Activated T-cell treated with anti-CD3 and anti-CD28 coated beads, Interleukin-2, amount 50 U/mL, for 1 hour (primary cell): ENCODE data around the gene KRT83.
A peak's percentile ranks its signal among the peaks of the same experiment; 100 is the strongest.

Experiments
- DNase-seq: peaks from one replicate; pipeline ENCODE4 v3.0.0-alpha.2; 2020

Gene KRT83

DNA sequence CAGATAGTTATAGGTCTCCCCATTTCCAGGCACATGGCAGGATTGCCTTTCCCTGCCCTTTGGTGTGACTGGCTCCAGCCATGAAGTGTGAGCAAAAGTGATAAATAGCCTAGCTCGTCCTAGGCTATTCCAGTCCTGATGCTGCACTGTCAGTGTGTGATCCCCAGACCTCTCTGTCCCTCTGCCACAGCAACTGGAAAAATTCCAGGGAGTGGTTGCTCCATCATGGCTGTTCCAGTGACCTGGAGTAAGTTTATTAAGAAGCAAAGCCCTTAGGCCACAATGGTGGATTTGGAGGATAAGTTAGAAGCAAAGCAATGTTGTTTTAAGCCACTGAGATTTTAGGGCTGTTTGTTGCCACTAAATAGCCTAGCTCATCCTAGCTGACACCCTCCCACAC is 9.8 kb upstream of the KRT83 start:
- DNase-seq = no peak

DNA sequence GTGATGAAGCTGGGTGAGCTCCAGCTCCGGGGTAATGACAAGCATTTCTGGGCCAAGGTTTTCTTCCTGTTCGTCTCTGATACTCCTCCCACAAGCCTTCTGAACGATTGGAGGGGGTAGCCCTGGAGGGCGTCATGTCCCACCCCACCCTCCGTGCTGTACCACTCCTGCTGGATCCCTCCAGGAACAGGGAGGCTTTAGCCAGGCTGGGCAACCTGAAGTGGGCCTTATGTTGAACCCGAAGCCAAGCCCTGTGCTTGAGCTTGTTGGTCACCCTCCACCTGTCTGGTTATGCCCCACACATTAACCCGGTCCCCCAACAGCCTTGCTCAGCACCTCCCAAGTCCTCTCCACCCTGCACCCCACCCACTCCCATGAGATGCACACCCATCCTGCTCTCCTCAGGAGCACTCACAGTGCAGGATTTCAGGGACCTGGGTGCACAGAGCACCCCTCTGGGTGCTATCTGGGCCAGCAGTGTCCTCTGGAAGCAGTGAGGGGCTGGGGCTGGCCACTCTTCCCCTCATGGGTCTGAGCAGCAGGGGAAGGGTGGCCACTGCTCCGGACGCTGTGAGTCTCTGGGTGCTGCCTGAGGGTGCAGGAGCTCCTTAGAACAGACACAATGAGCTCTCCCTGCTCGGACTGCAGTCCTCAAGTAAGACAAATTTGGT is 6.8 kb upstream of the KRT83 start:
- no peak for DNase-seq

DNA sequence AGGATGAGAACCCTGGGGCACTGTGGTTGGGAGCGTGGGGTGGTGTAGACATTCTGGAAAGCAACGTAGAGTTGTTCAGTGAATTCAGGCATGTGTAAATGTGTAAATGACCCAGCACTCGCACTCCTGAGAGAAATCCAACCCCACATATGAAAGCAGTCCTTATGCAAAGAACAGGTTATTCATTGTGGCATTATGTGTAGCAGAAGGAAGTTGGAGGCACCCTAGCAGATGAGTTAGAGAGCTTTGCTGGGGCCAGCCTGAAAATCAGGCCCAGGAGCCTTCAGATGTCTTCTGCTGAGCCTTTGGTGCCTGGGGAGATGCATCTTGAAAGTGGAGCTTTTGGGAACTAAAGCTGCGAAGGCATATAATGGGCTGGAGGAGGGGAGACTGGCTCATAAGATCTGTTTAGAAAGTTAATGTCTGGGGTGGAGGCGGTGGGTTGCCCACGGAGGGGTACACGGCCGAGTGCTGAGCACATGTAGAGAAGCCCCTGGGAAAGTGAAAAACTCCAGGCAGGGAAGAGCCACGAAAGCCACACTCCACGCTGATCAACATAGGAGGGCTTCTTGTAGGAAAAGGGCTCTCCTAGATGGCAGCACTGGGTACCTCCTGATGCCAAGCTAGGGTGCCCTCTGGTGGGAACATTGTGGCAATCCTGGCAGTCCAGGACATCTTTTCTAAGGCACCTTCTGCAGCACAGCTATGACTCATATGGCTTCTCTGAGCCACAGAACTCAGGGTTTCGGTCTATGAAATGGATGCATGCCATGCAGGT is 6.0 kb upstream of the KRT83 start:
- peak; percentile 71 for DNase-seq

DNA sequence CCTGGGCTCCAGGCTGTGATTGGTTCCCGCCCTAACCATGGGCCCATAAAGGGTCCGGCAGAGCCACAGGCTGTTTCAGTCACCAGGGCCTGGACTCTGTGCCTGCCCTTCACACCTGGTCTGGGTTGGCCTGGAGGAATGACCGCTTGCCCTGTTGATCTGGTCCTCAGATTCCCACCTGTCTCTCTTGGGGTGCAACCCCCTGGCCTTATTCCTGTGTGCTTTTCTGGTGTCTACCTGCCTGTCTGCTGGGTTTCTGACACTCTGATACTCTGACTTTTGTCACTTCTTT is 2.9 kb upstream of the KRT83 start:
- DNase-seq = no peak

DNA sequence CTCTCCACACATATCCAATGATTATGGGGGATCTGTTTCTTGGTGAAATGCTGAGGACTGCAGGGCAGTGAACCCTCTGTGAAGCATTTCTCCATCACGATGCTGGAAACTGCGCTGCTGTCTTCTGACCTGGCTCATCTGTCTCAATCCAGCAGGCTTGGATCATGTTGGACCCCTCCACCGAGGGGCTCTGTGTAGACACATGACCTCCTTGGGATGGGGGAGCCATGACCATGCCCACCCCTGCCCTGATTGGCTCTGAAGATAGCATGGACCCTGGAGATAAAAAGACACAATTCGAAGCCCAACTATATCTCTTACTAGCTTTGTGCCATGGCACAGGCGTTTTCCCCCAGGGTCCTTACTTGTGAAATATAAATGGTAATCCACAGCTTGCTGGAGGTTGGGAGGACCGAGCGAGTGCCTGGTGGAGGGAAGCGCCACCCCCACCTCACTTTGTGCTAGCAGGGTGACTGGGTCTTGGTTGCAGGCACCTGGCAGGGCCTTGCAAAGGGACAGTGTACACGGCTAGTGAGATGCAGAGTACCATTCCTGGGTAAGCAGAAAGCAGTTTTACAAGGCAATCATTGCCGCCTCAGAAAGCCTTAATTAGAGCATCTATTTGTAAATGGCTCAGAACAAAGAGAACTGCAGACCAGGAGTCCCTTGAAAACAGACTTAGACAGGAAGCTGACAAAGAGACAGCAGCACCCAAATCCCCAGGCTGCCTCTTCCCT is 2.4 kb upstream of the KRT83 start:
- no peak for DNase-seq

DNA sequence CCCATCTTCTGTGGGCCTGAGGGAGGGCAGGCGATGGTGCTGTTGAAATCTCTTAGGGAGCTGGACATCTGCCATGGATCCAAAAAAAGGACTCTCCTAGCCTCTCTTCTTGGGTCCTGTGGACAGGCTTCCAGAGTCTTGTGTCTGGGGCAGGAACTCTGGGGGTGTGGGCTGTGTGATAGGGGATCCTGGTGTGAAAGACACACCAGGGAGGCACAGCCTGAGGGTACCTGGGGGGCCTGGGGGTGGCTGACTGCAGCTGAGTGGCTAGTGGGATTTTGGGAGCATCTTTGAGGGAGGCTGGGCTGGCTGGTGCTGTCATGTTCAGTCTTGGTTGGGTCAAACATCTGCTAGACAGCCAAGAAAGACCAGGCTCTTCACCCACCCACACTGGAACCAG is 1.8 kb upstream of the KRT83 start:
- no peak for DNase-seq

DNA sequence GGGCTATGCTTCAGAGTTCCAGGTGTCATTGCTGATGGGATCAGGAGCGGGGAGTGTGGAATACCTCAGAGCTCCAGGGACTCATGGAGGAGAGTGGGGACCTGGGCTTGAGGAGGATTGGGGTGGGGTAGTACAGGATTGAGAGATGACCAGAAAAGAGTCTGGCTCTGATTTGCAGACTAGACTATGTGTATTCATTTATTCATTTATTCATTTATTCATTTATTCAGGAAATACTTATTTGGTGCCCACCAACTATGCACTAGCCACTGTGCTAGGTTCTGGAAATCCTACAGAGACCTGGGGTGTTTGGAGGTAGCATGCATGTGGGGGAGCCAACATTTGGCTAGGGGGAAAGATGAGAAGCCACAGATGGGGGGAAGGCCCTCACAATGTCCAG is 871 bp upstream of the KRT83 start:
- no peak for DNase-seq

DNA sequence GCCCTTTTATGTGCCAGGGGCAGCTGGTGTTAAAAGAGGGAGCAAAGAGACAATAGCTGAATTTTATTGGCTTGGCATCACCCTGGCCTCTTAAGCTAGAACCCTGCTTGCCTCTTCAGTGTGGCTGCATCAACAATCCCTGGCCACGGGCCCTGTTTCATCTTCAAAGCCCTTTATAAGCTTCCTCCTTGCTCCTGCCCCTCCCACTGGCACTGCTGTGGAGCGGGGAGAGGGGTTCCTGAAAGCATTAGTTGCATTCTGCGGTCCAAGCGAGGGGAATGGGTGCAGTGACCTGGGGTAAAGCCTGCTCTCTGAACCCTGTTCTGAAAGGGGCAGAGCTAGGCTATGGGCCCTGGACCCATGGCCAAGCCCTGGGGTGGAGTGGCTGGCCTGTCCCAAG is 220 bp upstream of the KRT83 start:
- DNase-seq = no peak

DNA sequence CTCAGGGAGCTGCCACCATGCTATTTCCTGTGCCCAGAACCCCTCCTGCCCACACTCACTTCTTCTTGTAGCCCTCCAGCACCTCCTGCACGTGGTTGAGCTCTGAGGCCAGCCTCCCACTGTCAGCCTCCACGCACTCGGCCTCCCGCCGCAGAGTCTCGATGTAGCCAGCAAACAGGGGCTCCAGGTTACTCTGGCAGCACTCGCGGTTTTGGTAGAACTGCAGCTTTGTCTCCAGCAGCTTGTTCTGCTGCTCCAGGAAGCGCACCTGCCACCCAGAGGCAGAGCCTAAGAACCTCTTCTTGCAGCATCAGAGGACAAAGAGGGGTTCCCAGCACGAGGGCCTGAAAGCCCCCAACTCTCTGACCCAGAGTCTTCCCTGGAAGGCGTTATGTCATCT is 2.1 kb downstream of the KRT83 start:
- no peak for DNase-seq

DNA sequence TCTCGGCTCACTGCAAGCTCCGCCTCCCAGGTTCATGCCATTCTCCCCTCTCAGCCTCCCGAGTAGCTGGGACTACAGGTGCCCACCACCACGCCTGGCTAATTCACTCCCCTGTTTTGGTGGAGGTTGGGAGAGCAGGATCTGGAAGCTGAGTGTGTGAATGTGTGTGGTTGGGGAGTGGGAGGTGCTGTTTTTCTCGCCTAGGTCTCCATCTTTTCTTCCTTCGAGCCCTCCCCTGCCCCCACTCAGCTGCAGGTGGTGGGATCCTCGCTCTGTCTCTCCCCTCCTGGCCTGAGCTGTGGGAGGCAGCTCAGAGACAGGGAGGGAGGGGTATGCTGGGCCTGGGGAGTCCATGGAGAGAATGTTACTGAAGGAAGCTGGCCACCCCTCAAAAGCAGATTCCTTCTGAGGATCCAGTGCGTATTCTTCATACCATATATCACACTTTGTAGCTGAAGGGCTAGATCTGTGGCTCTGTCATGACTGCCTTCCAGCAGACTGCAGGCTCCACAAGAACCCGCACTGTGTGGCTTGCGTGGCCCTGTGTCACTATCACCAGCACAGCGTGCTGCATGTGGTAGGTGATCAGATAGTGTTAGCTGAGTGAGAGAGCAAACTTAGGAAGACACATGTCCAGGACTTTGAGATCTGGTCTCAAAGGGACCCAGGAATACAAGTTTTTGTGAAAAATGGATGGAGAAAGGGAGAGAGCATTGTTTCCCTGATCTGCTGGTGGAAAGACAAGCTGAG is 2.8 kb downstream of the KRT83 start:
- DNase-seq = no peak

DNA sequence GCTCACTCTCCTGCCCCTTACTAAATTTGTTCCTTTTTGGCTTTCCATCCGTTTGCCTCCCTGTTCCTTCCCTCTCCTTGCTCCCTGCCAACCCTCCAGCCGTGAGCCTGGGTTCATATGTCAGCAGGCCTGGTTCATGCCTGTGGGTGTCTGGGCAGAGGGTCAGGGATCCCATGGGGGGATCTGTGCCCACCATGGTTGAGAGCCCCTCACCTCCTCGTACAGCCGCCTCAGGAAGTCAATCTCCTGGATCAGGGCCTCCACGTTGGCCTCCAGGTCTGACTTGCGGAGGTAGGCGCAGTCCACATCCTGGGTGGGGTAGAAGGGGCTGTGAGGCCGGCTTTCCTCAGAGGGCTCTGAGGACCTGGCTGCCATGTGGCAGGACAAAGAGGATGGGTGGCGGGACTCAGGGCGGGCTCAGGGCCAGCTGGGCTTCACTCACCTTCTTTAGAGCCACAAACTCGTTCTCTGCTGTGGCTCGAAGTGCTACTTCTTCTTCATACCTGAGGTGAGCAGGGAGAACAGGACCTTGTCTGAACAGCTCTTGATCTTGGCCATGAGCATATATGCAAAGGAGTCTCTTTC is 3.6 kb downstream of the KRT83 start:
- no peak for DNase-seq

DNA sequence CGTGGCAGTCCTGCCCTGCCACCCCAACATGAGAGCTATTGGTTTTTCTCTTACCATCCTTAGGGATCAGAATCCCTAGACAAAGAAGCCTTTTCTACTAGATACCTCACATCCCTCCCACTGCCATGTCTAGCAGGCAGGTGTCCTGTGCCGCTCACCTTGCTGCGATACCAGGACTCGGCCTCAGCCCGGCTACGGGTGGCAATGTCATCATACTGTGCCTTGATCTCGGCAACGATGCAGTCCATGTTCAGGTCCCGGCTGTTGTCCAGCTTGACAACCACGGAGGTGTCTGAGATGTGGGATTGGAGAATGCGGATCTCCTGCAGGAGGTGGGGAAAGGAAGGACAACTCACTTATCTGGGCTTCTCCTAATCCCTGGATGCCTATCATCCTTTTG is 4.5 kb downstream of the KRT83 start:
- DNase-seq = no peak

DNA sequence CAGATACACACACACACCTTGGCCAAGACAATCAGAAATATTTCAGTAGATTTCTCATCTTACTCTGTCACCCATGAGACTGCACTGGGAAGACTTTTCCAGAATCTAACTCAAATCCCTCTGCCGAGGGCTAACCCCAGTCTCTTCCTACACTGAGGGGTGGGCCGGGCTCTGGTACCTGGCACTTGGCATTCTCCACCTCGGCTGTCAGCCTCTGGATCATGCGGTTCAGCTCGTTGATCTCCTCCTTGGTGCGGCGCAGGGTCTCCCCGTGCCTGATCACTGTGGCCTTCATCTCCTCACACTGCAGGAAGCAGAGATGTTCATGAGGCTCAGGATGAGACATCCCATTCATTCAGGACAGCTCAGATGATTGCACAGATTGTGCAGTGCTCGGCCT is 4.9 kb downstream of the KRT83 start:
- no peak for DNase-seq

DNA sequence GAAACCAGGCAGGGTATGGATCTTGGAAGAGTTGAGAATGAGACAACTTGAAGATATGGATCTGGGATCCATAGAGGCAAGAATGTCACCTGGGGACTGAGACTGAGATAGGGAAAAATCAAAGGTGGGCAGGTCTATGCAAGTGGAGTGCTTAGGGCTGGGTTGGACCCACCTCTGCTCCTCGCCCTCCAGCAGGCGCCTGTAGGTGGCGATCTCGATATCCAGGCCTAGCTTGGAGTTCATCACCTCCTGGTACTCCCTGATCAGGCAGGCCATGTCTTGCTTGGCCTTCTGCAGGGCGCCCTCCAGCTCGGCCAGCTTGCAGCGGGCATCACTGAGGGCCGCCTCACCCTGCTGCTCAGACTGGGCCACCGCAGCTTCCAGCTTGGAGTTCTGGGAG is 5.5 kb downstream of the KRT83 start:
- DNase-seq = peak; percentile 31

DNA sequence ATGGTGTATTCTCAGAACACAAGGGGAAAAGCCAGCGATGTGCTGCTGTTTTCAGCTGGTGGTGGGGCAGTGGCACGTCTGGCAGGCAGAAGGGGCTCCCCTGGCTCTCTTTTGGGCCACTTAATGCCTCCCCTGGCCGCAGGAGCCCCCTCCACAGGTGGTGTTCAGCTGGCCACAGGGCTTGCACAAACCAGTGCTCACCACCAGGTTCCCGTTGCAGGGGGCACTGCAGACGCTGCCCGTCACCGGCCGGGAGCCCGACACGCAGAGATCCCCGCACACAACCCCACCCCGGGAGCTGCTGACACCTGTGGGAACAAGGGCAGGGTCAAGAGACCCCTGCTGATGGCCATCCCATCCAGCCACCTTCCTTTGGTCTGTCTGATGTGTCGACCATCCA is 6.7 kb downstream of the KRT83 start:
- no peak for DNase-seq

DNA sequence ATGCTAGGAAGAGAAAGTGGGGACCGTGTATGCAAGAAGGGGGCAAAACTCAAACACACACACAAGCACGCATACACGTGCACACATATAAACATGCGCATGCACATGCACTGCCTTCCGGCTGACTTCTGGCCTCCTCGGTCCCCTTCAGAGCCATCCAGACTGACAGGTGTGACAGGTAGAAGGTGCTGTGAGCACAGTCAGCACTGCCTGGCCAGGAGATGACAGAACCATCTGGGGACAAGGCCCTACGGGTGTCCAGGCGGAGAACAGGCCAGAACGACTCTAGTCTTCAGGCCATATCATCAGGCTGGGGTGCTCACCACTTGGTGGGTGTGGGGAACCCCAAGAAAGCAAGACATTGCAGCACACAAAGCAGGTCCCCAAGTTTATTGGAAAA is 7.3 kb downstream of the KRT83 start:
- no peak for DNase-seq

DNA sequence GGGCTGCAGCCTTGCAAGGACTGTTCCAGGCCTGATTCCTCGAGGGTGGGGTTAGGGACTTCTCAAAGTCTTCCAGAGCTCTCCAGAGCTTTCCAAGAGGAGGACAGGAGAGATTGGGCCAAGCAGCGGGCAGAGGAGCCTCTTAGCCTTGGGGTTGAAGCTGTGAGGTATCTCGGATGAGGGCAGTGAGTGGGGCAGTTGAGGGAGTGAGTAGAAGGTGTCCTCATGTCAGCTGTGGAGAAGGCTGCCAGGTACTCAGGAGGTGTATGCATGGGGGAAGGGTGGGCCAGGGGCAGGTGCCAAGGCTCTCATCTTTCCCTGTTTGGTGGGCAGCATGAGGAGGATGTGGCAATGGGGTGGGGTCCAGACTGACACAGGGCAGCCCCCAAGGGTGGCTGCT is 7.7 kb downstream of the KRT83 start:
- DNase-seq = no peak

DNA sequence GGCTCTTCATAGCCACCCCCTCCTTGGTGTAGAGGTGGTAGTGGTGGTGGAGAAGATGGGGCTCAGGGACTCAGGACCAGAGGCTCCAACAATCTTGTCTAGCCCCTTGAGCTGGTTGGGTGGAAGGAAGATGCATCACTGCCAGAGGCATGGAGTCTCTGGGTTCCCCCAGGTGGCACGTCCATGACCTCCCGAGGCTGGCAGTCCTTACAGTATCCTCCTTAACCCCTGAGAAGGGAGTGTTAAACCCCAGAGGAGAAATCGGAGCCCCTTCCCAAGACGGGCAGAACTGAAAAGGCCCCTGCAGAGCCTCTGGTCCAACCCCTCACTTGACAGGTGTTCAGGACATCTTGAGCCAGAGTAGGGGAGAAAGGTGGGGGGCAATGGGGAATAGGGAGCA is 9.1 kb downstream of the KRT83 start:
- DNase-seq = no peak

DNA sequence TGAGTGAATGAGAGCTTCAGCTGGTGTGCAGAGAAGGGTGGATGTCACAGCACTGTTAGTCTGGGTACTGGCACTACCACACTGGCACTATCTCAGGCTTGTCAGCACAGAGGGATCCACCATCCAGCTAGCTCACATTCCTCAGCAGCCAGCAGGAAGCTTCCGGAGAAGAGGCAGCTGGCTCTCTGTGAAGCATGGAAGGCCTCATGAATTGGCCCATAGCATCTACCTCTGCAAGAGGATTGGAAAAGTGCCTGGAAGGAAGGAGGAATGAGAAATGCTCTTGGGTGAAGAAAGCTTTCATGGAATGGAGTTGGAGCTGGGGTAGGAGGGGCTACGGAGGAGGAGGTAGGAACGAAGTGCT is 9.9 kb downstream of the KRT83 start:
- DNase-seq = no peak

DNA sequence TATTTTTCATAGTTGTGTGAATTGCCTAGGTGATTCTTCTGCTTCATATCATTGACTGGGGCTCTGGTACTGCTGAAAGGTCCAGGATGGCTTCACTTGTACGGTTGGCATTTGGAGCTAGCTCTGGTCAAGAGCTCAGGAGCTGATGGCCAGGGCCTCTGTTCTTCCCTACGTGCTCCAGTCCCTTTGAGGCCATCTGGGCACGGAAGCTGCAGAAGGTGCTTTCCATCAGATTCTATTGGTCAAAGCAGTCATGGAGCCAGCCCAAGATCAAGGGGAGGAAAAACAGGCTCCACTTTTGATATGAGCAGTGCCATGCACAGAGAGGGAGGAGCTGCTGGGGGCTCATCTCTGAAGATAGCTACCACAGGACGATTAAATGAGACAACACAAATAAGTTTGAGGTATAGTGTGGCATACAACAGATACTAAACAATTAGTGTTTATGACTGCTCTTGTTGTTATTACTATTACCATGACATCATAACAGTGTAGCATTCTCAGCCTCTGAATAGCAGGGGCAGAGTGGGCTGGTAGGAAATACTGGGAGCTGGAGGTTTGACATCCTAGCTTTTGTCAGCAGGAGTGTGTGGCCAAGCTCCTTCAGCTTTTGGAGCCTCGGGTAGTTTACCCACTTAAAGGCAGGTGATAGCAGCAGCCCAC is 10.4 kb downstream of the KRT83 start:
- no peak for DNase-seq

DNA sequence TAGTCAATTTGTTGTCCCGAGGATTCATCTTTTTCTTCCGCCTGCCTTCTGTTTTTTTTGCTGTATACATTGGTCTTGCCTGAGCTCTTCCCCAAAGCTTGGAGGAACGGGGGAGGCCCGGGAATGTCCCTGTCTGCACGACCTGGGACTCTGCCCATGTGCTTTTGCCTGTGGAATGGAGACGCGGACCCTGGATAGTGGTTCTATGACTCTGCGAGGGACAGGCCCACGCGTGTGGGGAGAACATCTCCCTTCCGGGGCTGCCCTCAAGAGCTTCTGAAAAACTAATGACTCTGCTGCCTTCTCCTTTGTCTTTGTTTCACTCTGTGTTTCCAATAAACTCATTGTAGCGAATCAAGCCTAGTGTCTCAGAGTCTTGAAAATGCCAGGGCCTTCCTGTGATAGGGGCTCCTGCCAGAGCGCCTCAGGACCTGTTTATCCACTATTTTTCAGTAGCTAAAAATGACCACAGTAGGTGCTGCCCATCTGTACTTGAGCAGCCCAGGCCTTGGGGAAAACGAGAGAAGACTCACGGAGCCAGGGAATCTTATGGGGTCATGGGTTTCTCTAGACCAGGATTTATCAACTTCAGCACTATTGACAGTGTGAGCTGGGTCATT is 12.3 kb downstream of the KRT83 start:
- DNase-seq = no peak
